Keratinocyte (primary cell): Measurements from ENCODE around the gene GAD1. TPM values are rescaled to one million over a fixed set of nuclear protein-coding genes. Genes with fewer than 3 reads are reported as not detected.
A peak's percentile ranks its signal among the peaks of the same experiment; 100 is the strongest.

Source experiments
- DNase-seq: peaks from one replicate; pipeline ENCODE4 v3.0.0-alpha.2; 2011; ENCODE audit warnings: low read depth, missing footprints, low spot score
- FAIRE-seq: peaks from 2 replicates; lab custom pipeline; 2011; peaks lifted over from hg19 to GRCh38; lab: Jason Lieb, UNC
- H2AFZ ChIP-seq: 2 replicates; pipeline ENCODE4 v1.6.0; 2012; ENCODE audit warnings: low read length, control low read depth, inconsistent platforms; ENCODE audit not compliant: control insufficient read depth
- H3K27ac ChIP-seq: 2 replicates; pipeline ENCODE4 v1.5.1; 2011; ENCODE audit warnings: low read length; ENCODE audit not compliant: control insufficient read depth, insufficient read depth
- H3K27me3 ChIP-seq: 3 replicates; pipeline ENCODE4 v1.6.0; 2011; ENCODE audit warnings: low read length; ENCODE audit not compliant: control insufficient read depth, insufficient read depth; ENCODE audit errors: extremely low read depth
- H3K36me3 ChIP-seq, 2 experiments: 2 replicates in 1 of 2; 3 replicates in 1 of 2; pipeline ENCODE4 v1.5.1; 2011; ENCODE audit warnings: low read length in 2 of 2, mild to moderate bottlenecking in 1 of 2; ENCODE audit not compliant: control insufficient read depth in 2 of 2, insufficient read depth in 2 of 2; ENCODE audit errors: extremely low read depth in 1 of 2
- H3K4me1 ChIP-seq: 3 replicates; pipeline ENCODE4 v1.5.1; 2011; ENCODE audit warnings: low read length; ENCODE audit not compliant: control insufficient read depth, insufficient read depth; ENCODE audit errors: extremely low read depth
- H3K4me2 ChIP-seq: 3 replicates; pipeline ENCODE4 v1.6.0; 2011; ENCODE audit warnings: low read depth, low read length; ENCODE audit not compliant: control insufficient read depth, insufficient read depth; ENCODE audit errors: extremely low read depth
- H3K4me3 ChIP-seq, 3 experiments: fragments of 200-600 bp in 1 of 3; sonication (generic) in 1 of 3; 2 replicates in 2 of 3; 3 replicates in 1 of 3; pipeline ENCODE4 v1.5.1; 2011 to 2016; ENCODE audit warnings: low read length in 3 of 3, mild to moderate bottlenecking in 3 of 3, control low read depth in 2 of 3, inconsistent platforms in 1 of 3, low read depth in 1 of 3, mixed read lengths in 1 of 3, mixed run types in 1 of 3, moderate library complexity in 1 of 3; ENCODE audit not compliant: control insufficient read depth in 2 of 3, insufficient read depth in 2 of 3; ENCODE audit errors: extremely low read depth in 1 of 3
- H3K79me2 ChIP-seq: 2 replicates; pipeline ENCODE4 v1.6.0; 2012; ENCODE audit warnings: low read length; ENCODE audit not compliant: control insufficient read depth, insufficient read depth
- H3K9ac ChIP-seq: 3 replicates; pipeline ENCODE4 v1.6.0; 2011; ENCODE audit warnings: low read length; ENCODE audit not compliant: control insufficient read depth, insufficient read depth; ENCODE audit errors: extremely low read depth
- H3K9me1 ChIP-seq: 3 replicates; pipeline ENCODE4 v1.6.0; 2011; ENCODE audit warnings: low read length; ENCODE audit not compliant: control insufficient read depth, insufficient read depth; ENCODE audit errors: extremely low read depth
- H3K9me3 ChIP-seq: 2 replicates; pipeline ENCODE4 v1.5.1; 2012; ENCODE audit warnings: low read depth, low read length; ENCODE audit not compliant: control insufficient read depth
- H4K20me1 ChIP-seq: 3 replicates; pipeline ENCODE4 v1.6.0; 2011; ENCODE audit warnings: low read length; ENCODE audit not compliant: control insufficient read depth, insufficient read depth; ENCODE audit errors: extremely low read depth
- EZH2 ChIP-seq: IDR thresholded peaks from one replicate; pipeline ENCODE4 v1.6.1; 2012; ENCODE audit warnings: inconsistent platforms, mild to moderate bottlenecking, low read length, moderate library complexity
- dilution Hi-C: fragments of 300-500 bp; cut with MboI; formaldehyde crosslinking; loops from one replicate; pipeline ENCODE4 v1.7.0; 2020; ENCODE audit warnings: low sequenced_read_pairs; ENCODE audit not compliant: extremely low pct_ligation_motif_present
- polyA plus RNA-seq, 5 experiments: library from polyadenylated mRNA; depleted of rRNA in 3 of 5; stranded (reverse) in 3 of 5; stranded (forward) in 1 of 5; unstranded in 1 of 5; fragments of >200 nt; gene quantifications; 1 replicate in 1 of 5; 2 replicates in 3 of 5; 3 replicates in 1 of 5; pipeline versions ENCODE4 v1.2.1 to v1.2.3, GENCODE V29; 2011 to 2012; ENCODE audit warnings: missing spikeins in 2 of 5, low read depth in 1 of 5, low replicate concordance in 1 of 5
- TF ChIP-seq, protein P1 (sequence below), 3 experiments: IDR thresholded peaks in 1 of 3; conservative IDR thresholded peaks in 1 of 3; optimal IDR thresholded peaks in 1 of 3; 2 replicates in 2 of 3; 3 replicates in 1 of 3; pipeline versions ENCODE3 to v1.5.1; 2011; ENCODE audit warnings: low read length in 3 of 3, mild to moderate bottlenecking in 3 of 3, moderate library complexity in 2 of 3, control low read depth in 1 of 3, inconsistent platforms in 1 of 3; ENCODE audit not compliant: insufficient read depth in 2 of 3; ENCODE audit errors: extremely low read depth in 1 of 3

Gene GAD1
- polyA plus RNA-seq, 1 donor (not counting 4 experiments of a cell fraction or from before 2014, with no cell fraction given), result 5.9 TPM

DNA sequence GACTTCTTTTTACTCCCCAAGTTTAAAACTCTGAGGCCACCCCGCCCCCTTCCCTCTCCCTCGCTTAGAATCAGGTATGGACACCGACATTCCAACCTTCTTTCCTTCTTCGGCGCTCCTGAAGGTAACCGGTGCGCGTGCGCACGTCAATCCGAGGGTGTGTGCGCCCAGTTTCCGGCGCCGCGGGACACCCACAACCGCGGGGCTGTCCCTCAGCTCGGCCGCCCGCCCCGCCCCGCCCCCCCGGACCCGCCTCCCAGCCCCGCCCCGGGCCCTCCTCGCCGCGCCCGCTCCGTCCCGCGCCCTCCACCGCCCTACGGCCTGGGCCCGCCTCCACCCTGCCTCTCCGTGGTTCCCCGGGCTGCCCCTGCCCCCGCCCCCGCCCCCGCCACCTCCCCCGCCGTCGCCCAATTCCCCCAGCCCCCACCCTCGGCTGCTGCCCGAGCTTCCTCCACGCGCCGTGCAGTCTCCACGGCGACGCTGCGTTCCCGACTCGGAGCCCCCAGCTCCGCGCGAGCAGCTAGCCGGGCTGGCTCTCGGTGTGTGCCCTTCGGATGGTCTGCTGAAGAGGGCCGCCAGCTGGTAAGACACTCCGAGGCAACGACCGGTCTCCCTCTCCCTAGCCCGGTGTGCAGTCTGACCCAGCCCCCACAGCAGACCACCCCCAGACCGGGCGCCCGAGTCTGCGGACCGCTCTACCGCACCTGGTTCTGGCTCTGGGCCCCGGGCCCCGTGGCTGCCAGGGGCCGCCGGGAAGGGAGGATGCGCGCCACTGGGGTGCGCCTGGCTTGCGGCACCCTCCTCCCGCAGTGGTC, 45.9 kb upstream of the GAD1 start:
- Histone ChIP-seq H3K4me1 (peaks cover 10% of the 10 kb centered on the region), H3K27ac (peak overlapping the region; percentile 77), H3K27me3 (no peaks in the 10 kb centered on the region), H2AFZ (peak overlapping the region; percentile 91), H4K20me1 (no peaks in the 10 kb centered on the region), H3K79me2 (no peaks in the 10 kb centered on the region), H3K4me3 (peak overlapping the region; percentile 86 to 94 (median 88)), H3K9ac (peak overlapping the region; percentile 82), H3K9me3 (no peaks in the 10 kb centered on the region), H3K4me2 (peak overlapping the region; percentile 95), H3K36me3 (no peaks in the 10 kb centered on the region), H3K9me1 (no peaks in the 10 kb centered on the region)
- no peak for TF ChIP-seq EZH2
- TF ChIP-seq, protein P1, sequence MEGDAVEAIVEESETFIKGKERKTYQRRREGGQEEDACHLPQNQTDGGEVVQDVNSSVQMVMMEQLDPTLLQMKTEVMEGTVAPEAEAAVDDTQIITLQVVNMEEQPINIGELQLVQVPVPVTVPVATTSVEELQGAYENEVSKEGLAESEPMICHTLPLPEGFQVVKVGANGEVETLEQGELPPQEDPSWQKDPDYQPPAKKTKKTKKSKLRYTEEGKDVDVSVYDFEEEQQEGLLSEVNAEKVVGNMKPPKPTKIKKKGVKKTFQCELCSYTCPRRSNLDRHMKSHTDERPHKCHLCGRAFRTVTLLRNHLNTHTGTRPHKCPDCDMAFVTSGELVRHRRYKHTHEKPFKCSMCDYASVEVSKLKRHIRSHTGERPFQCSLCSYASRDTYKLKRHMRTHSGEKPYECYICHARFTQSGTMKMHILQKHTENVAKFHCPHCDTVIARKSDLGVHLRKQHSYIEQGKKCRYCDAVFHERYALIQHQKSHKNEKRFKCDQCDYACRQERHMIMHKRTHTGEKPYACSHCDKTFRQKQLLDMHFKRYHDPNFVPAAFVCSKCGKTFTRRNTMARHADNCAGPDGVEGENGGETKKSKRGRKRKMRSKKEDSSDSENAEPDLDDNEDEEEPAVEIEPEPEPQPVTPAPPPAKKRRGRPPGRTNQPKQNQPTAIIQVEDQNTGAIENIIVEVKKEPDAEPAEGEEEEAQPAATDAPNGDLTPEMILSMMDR (optimal IDR thresholded peaks at IDR 0.05 in 1 of 3, IDR thresholded peaks at IDR 0.05 in 1 of 3, conservative IDR thresholded peaks at IDR 0.05 in 1 of 3; ENCODE audit: extremely low read depth in 1 of 3, insufficient read depth in 2 of 3, low read length in 3 of 3), result no peak
- FAIRE-seq (no peak), DNase-seq (peak; percentile 58)
- dilution Hi-C loops, result no loop called here

GRCh38 chr2:170771421-170771937, 45.2 kb upstream of the GAD1 start:
- H3K9ac ChIP-seq, result peak overlapping the region; percentile 82
- H3K36me3 ChIP-seq, result no peaks in the 10 kb centered on the region
- peak overlapping the region; percentile 80 for H3K4me2 ChIP-seq
- H3K79me2 ChIP-seq, result no peaks in the 10 kb centered on the region
- H3K27ac ChIP-seq, result peak overlapping the region; percentile 40
- no peaks in the 10 kb centered on the region for H4K20me1 ChIP-seq
- H3K9me1 ChIP-seq, result no peaks in the 10 kb centered on the region
- H3K4me1 ChIP-seq, result peaks cover 10% of the 10 kb centered on the region
- no peak for DNase-seq
- peak overlapping the region; percentile 82 to 88 (median 85) for H3K4me3 ChIP-seq
- peak; percentile 68 for FAIRE-seq
- TF ChIP-seq EZH2, result no peak
- TF ChIP-seq, protein P1 (optimal IDR thresholded peaks at IDR 0.05 in 1 of 3, IDR thresholded peaks at IDR 0.05 in 1 of 3, conservative IDR thresholded peaks at IDR 0.05 in 1 of 3; ENCODE audit: extremely low read depth in 1 of 3, insufficient read depth in 2 of 3, low read length in 3 of 3), result no peak
- H3K27me3 ChIP-seq, result no peaks in the 10 kb centered on the region
- no peaks in the 10 kb centered on the region for H3K9me3 ChIP-seq
- dilution Hi-C loops, result no loop called here
- peak overlapping the region; percentile 91 for H2AFZ ChIP-seq
